ENCODE data around the gene SLC7A7.
"Not testable (repeated sequence)": the region's sequence is repeated elsewhere in the genome, so short reads cannot be mapped to it uniquely, and the experiment has no call there.

Gene SLC7A7

GRCh38 chr14:22747769-22748168 is 67.5 kb downstream of the SLC7A7 start:
- H3K27ac ChIP-seq (ENCODE audit: low read depth, low read length, severe bottlenecking), result no peak overlapping the region
- H3K36me3 ChIP-seq (ENCODE audit: control insufficient read depth, insufficient read depth, low read length), result no peaks in the 10 kb centered on the region
- H3K4me3 ChIP-seq (ENCODE audit: extremely low read depth, insufficient read depth, low read length, poor library complexity, severe bottlenecking), result no peak overlapping the region
- 80 to 93% methylated on average over 1 to 3 of the region's 4 CpGs for WGBS, 2 experiments (ENCODE audit: insufficient coverage in 2 of 2)
- no peaks in the 10 kb centered on the region for H3K9me3 ChIP-seq (ENCODE audit: control insufficient read depth, low read length)
- peaks cover 13% of the 10 kb centered on the region for H3K4me1 ChIP-seq (ENCODE audit: control insufficient read depth, insufficient read depth, low read length, poor library complexity, severe bottlenecking)

GRCh38 chr14:22740020-22740419 is 75.2 kb downstream of the SLC7A7 start:
- WGBS, 2 experiments (ENCODE audit: insufficient coverage in 2 of 2), result no CpG with 5 or more reads among the region's 3 CpGs
- Histone ChIP-seq H3K36me3 (ENCODE audit: control insufficient read depth, insufficient read depth, low read length) (no peaks in the 10 kb centered on the region), H3K9me3 (ENCODE audit: control insufficient read depth, low read length) (peaks cover 17% of the 10 kb centered on the region), H3K27ac (ENCODE audit: low read depth, low read length, severe bottlenecking) (peak overlapping the region; percentile 65), H3K4me1 (ENCODE audit: control insufficient read depth, insufficient read depth, low read length, poor library complexity, severe bottlenecking) (peaks cover 12% of the 10 kb centered on the region), H3K4me3 (ENCODE audit: extremely low read depth, insufficient read depth, low read length, poor library complexity, severe bottlenecking) (no peak overlapping the region)

GRCh38 chr14:22739423-22739822 is 75.8 kb downstream of the SLC7A7 start:
- no CpG with 5 or more reads among the region's 1 CpG for WGBS, 2 experiments (ENCODE audit: insufficient coverage in 2 of 2)
- Histone ChIP-seq H3K27ac (ENCODE audit: low read depth, low read length, severe bottlenecking) (peak overlapping the region; percentile 65), H3K4me3 (ENCODE audit: extremely low read depth, insufficient read depth, low read length, poor library complexity, severe bottlenecking) (no peak overlapping the region)

GRCh38 chr14:22737052-22737451 is 78.2 kb downstream of the SLC7A7 start:
- Histone ChIP-seq H3K36me3 (ENCODE audit: control insufficient read depth, insufficient read depth, low read length) (no peaks in the 10 kb centered on the region), H3K4me1 (ENCODE audit: control insufficient read depth, insufficient read depth, low read length, poor library complexity, severe bottlenecking) (peaks cover 12% of the 10 kb centered on the region), H3K4me3 (ENCODE audit: extremely low read depth, insufficient read depth, low read length, poor library complexity, severe bottlenecking) (no peak overlapping the region), H3K27ac (ENCODE audit: low read depth, low read length, severe bottlenecking) (no peak overlapping the region), H3K9me3 (ENCODE audit: control insufficient read depth, low read length) (peaks cover 17% of the 10 kb centered on the region)
- 89 to 100% methylated on average over 1 of the region's 1 CpG for WGBS, 2 experiments (ENCODE audit: insufficient coverage in 2 of 2)

More at GRCh38 chr14:22739423-22739822, 75.8 kb downstream of the SLC7A7 start:
- H3K4me1 ChIP-seq (ENCODE audit: control insufficient read depth, insufficient read depth, low read length, poor library complexity, severe bottlenecking), result peaks cover 12% of the 10 kb centered on the region
- peaks cover 17% of the 10 kb centered on the region for H3K9me3 ChIP-seq (ENCODE audit: control insufficient read depth, low read length)
- H3K36me3 ChIP-seq (ENCODE audit: control insufficient read depth, insufficient read depth, low read length), result no peaks in the 10 kb centered on the region

GRCh38 chr14:22736384-22736783 is 78.9 kb downstream of the SLC7A7 start:
- not testable (repeated sequence) for H3K36me3 ChIP-seq (ENCODE audit: control insufficient read depth, insufficient read depth, low read length); H3K4me3 ChIP-seq (ENCODE audit: extremely low read depth, insufficient read depth, low read length, poor library complexity, severe bottlenecking); H3K27ac ChIP-seq (ENCODE audit: low read depth, low read length, severe bottlenecking)
- H3K4me1 ChIP-seq (ENCODE audit: control insufficient read depth, insufficient read depth, low read length, poor library complexity, severe bottlenecking), result peaks cover 12% of the 10 kb centered on the region
- H3K9me3 ChIP-seq (ENCODE audit: control insufficient read depth, low read length), result peaks cover 17% of the 10 kb centered on the region
- WGBS, 2 experiments (ENCODE audit: insufficient coverage in 2 of 2), result 83 to 92% methylated on average over 2 to 3 of the region's 14 CpGs

- no peaks in the 10 kb centered on the region for H3K36me3 ChIP-seq (ENCODE audit: control insufficient read depth, insufficient read depth, low read length)
- 100% methylated on average over 1 of the region's 2 CpGs; no CpG with 5 or more reads in 1 of the 2 experiments for WGBS, 2 experiments (ENCODE audit: insufficient coverage in 2 of 2)
These were observed 80.1 kb downstream of the SLC7A7 start for GRCh38 chr14:22735096-22735495.

GRCh38 chr14:22733829-22734228 is 81.4 kb downstream of the SLC7A7 start:
- Histone ChIP-seq H3K36me3 (ENCODE audit: control insufficient read depth, insufficient read depth, low read length) (no peaks in the 10 kb centered on the region), H3K4me3 (ENCODE audit: extremely low read depth, insufficient read depth, low read length, poor library complexity, severe bottlenecking) (no peak overlapping the region), H3K4me1 (ENCODE audit: control insufficient read depth, insufficient read depth, low read length, poor library complexity, severe bottlenecking) (no peaks in the 10 kb centered on the region), H3K9me3 (ENCODE audit: control insufficient read depth, low read length) (peaks cover 17% of the 10 kb centered on the region), H3K27ac (ENCODE audit: low read depth, low read length, severe bottlenecking) (no peak overlapping the region)
- WGBS, 2 experiments (ENCODE audit: insufficient coverage in 2 of 2), result 90 to 95% methylated on average over 2 of the region's 2 CpGs

More at GRCh38 chr14:22735096-22735495, 80.1 kb downstream of the SLC7A7 start:
- Histone ChIP-seq H3K9me3 (ENCODE audit: control insufficient read depth, low read length) (peaks cover 17% of the 10 kb centered on the region), H3K4me3 (ENCODE audit: extremely low read depth, insufficient read depth, low read length, poor library complexity, severe bottlenecking) (no peak overlapping the region), H3K27ac (ENCODE audit: low read depth, low read length, severe bottlenecking) (no peak overlapping the region), H3K4me1 (ENCODE audit: control insufficient read depth, insufficient read depth, low read length, poor library complexity, severe bottlenecking) (peaks cover 10% of the 10 kb centered on the region)

GRCh38 chr14:22732062-22732461 is 83.2 kb downstream of the SLC7A7 start:
- H3K4me1 ChIP-seq (ENCODE audit: control insufficient read depth, insufficient read depth, low read length, poor library complexity, severe bottlenecking); H3K36me3 ChIP-seq (ENCODE audit: control insufficient read depth, insufficient read depth, low read length); H3K9me3 ChIP-seq (ENCODE audit: control insufficient read depth, low read length); H3K4me3 ChIP-seq (ENCODE audit: extremely low read depth, insufficient read depth, low read length, poor library complexity, severe bottlenecking); H3K27ac ChIP-seq (ENCODE audit: low read depth, low read length, severe bottlenecking): not testable (repeated sequence)
- 81 to 100% methylated on average over 3 of the region's 5 CpGs for WGBS, 2 experiments (ENCODE audit: insufficient coverage in 2 of 2)

GRCh38 chr14:22726012-22726411 is 89.2 kb downstream of the SLC7A7 start:
- Histone ChIP-seq H3K27ac (ENCODE audit: low read depth, low read length, severe bottlenecking) (no peak overlapping the region), H3K4me3 (ENCODE audit: extremely low read depth, insufficient read depth, low read length, poor library complexity, severe bottlenecking) (no peak overlapping the region), H3K36me3 (ENCODE audit: control insufficient read depth, insufficient read depth, low read length) (no peaks in the 10 kb centered on the region), H3K9me3 (ENCODE audit: control insufficient read depth, low read length) (no peaks in the 10 kb centered on the region), H3K4me1 (ENCODE audit: control insufficient read depth, insufficient read depth, low read length, poor library complexity, severe bottlenecking) (peaks cover 3% of the 10 kb centered on the region)
- WGBS, 2 experiments (ENCODE audit: insufficient coverage in 2 of 2), result 50% methylated on average over 1 of the region's 1 CpG; no CpG with 5 or more reads in 1 of the 2 experiments

GRCh38 chr14:22725374-22725773 is 89.9 kb downstream of the SLC7A7 start:
- H3K4me1 ChIP-seq (ENCODE audit: control insufficient read depth, insufficient read depth, low read length, poor library complexity, severe bottlenecking); H3K4me3 ChIP-seq (ENCODE audit: extremely low read depth, insufficient read depth, low read length, poor library complexity, severe bottlenecking); H3K9me3 ChIP-seq (ENCODE audit: control insufficient read depth, low read length); H3K36me3 ChIP-seq (ENCODE audit: control insufficient read depth, insufficient read depth, low read length); H3K27ac ChIP-seq (ENCODE audit: low read depth, low read length, severe bottlenecking): not testable (repeated sequence)
- no CpG with 5 or more reads among the region's 3 CpGs for WGBS, 2 experiments (ENCODE audit: insufficient coverage in 2 of 2)

- WGBS, 2 experiments (ENCODE audit: insufficient coverage in 2 of 2), result 81 to 100% methylated on average over 2 to 5 of the region's 8 CpGs
- not testable (repeated sequence) for H3K27ac ChIP-seq (ENCODE audit: low read depth, low read length, severe bottlenecking); H3K4me3 ChIP-seq (ENCODE audit: extremely low read depth, insufficient read depth, low read length, poor library complexity, severe bottlenecking); H3K9me3 ChIP-seq (ENCODE audit: control insufficient read depth, low read length); H3K4me1 ChIP-seq (ENCODE audit: control insufficient read depth, insufficient read depth, low read length, poor library complexity, severe bottlenecking); H3K36me3 ChIP-seq (ENCODE audit: control insufficient read depth, insufficient read depth, low read length)
These were observed 90.4 kb downstream of the SLC7A7 start for GRCh38 chr14:22724847-22725246.

All from mesodermal cell (in vitro differentiated cells).